NB4 (cell line): ENCODE measurements around the gene CNTNAP2.

Source experiments
- CTCF ChIP-seq: IDR thresholded peaks from one replicate; pipeline ENCODE4 v1.5.1; 2012; ENCODE audit warnings: low read depth, low read length
- POLR2A ChIP-seq: IDR thresholded peaks from 2 replicates; pipeline ENCODE4 v1.6.1; 2011; ENCODE audit warnings: mild to moderate bottlenecking; ENCODE audit not compliant: insufficient read length; ENCODE audit errors: extremely low read depth
- TF ChIP-seq, protein P1 (sequence below): IDR thresholded peaks from 2 replicates; pipeline ENCODE4 v1.6.1; 2011; ENCODE audit warnings: low read depth, low read length

DNA sequence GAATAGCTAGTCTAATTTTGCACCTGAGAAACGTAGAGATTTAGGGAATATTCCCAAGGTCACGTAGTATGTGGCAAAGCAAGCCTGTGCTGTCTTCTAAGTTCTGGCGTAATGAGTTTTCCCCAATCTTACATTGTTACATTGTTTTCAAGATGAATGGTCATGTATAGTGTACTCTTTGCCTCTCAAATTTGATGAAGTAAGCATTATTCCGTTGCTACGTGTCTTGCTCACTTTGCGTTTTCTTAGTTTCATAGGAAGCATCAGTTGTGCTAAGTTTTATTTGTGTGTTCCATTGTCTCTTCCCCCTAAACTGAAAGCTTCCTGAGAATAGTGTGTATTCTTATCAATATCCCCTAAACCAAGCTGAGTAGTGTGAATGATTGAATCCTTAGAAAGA, 1836.3 kb downstream of the CNTNAP2 start:
- TF ChIP-seq CTCF (no peak), POLR2A (no peak)
- TF ChIP-seq, protein P1, sequence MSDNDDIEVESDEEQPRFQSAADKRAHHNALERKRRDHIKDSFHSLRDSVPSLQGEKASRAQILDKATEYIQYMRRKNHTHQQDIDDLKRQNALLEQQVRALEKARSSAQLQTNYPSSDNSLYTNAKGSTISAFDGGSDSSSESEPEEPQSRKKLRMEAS: no peak
